Measurements from ENCODE around the gene HLA-B.

- TF ChIP-seq, protein P1, sequence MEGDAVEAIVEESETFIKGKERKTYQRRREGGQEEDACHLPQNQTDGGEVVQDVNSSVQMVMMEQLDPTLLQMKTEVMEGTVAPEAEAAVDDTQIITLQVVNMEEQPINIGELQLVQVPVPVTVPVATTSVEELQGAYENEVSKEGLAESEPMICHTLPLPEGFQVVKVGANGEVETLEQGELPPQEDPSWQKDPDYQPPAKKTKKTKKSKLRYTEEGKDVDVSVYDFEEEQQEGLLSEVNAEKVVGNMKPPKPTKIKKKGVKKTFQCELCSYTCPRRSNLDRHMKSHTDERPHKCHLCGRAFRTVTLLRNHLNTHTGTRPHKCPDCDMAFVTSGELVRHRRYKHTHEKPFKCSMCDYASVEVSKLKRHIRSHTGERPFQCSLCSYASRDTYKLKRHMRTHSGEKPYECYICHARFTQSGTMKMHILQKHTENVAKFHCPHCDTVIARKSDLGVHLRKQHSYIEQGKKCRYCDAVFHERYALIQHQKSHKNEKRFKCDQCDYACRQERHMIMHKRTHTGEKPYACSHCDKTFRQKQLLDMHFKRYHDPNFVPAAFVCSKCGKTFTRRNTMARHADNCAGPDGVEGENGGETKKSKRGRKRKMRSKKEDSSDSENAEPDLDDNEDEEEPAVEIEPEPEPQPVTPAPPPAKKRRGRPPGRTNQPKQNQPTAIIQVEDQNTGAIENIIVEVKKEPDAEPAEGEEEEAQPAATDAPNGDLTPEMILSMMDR (IDR thresholded peaks at IDR 0.05; ENCODE audit: low read length), result no peak
- no peak for TF ChIP-seq EZH2 (optimal IDR thresholded peaks at IDR 0.05; ENCODE audit: low read depth, low read length)
These were observed 45.6 kb upstream of the HLA-B start for GRCh38 chr6:31402324-31403282.
